ENCODE results near the gene NCOR1. TPM values are rescaled to one million over a fixed set of nuclear protein-coding genes. Genes with fewer than 3 reads are reported as not detected.
A peak's percentile ranks its signal among the peaks of the same experiment; 100 is the strongest.
"Not testable (repeated sequence)": the region's sequence is repeated elsewhere in the genome, so short reads cannot be mapped to it uniquely, and the experiment has no call there.

NCOR1 gene
- total RNA-seq, 2 donors from 2014 or later = 59.6 to 65.7 TPM

- ATAC-seq; intact Hi-C loops (cut with DNase I); DNase-seq: not testable (repeated sequence)
Observed at GRCh38 chr17:16216341-16217001, 1.1 kb upstream of the NCOR1 start.

GRCh38 chr17:16215965-16216316 lies 607 bp upstream of the NCOR1 start:
- DNase-seq = no peak

GRCh38 chr17:16215002-16215272 lies 397 bp downstream of the NCOR1 start:
- DNase-seq = peak; percentile 47
- intact Hi-C loops (cut with DNase I) = no loop called here
- peak; percentile 60 to 75 for ATAC-seq

More at GRCh38 chr17:16215965-16216316, 607 bp upstream of the NCOR1 start:
- intact Hi-C loops (cut with DNase I) = no loop called here
- peak; percentile 4 to 7 for ATAC-seq

GRCh38 chr17:16214190-16215001 lies 938 bp downstream of the NCOR1 start:
- intact Hi-C loops (cut with DNase I) = no loop called here
- no peak for ATAC-seq
- no peak for DNase-seq

GRCh38 chr17:16212793-16213192 lies 2.5 kb downstream of the NCOR1 start:
- DNase-seq (no peak), ATAC-seq (no peak)
- intact Hi-C loops (cut with DNase I) = no loop called here

GRCh38 chr17:16211590-16211989 lies 3.7 kb downstream of the NCOR1 start:
- intact Hi-C loops (cut with DNase I) = no loop called here
- no peak for ATAC-seq
- DNase-seq = no peak

GRCh38 chr17:16204763-16205162 lies 10.6 kb downstream of the NCOR1 start:
- intact Hi-C loops (cut with DNase I); DNase-seq; ATAC-seq: not testable (repeated sequence)

GRCh38 chr17:16202554-16203500 lies 12.5 kb downstream of the NCOR1 start:
- intact Hi-C loops (cut with DNase I); DNase-seq; ATAC-seq: not testable (repeated sequence)

GRCh38 chr17:16201693-16202131 lies 13.6 kb downstream of the NCOR1 start:
- ATAC-seq; intact Hi-C loops (cut with DNase I); DNase-seq: not testable (repeated sequence)

- ATAC-seq = no peak
- intact Hi-C loops (cut with DNase I) = no loop called here
- DNase-seq = no peak
Observed at GRCh38 chr17:16199093-16199492, 16.2 kb downstream of the NCOR1 start.

- no peak for ATAC-seq
- DNase-seq = no peak
- intact Hi-C loops (cut with DNase I) = no loop called here
Observed at GRCh38 chr17:16197276-16197675, 18.1 kb downstream of the NCOR1 start.

GRCh38 chr17:16194307-16194835 lies 21.0 kb downstream of the NCOR1 start:
- DNase-seq; intact Hi-C loops (cut with DNase I); ATAC-seq: not testable (repeated sequence)

- DNase-seq (no peak), ATAC-seq (no peak)
- intact Hi-C loops (cut with DNase I) = no loop called here
Observed at GRCh38 chr17:16191604-16192003, 23.7 kb downstream of the NCOR1 start.

- ATAC-seq = no peak
- no peak for DNase-seq
- intact Hi-C loops (cut with DNase I) = no loop called here
Observed at GRCh38 chr17:16190703-16191360, 24.5 kb downstream of the NCOR1 start.

- DNase-seq (no peak), ATAC-seq (peak in 1 of 2 donors; percentile 19)
- intact Hi-C loops (cut with DNase I) = no loop called here
Observed at GRCh38 chr17:16189791-16190348, 25.5 kb downstream of the NCOR1 start.

- ATAC-seq (no peak), DNase-seq (no peak)
- intact Hi-C loops (cut with DNase I) = no loop called here
Observed at GRCh38 chr17:16187642-16188041, 27.7 kb downstream of the NCOR1 start.

GRCh38 chr17:16181581-16181980 lies 33.8 kb downstream of the NCOR1 start:
- intact Hi-C loops (cut with DNase I) = no loop called here
- DNase-seq (no peak), ATAC-seq (no peak)

- ATAC-seq (no peak), DNase-seq (no peak)
- intact Hi-C loops (cut with DNase I) = no loop called here
Observed at GRCh38 chr17:16178836-16179235, 36.5 kb downstream of the NCOR1 start.

- ATAC-seq (no peak), DNase-seq (no peak)
- intact Hi-C loops (cut with DNase I) = no loop called here
Observed at GRCh38 chr17:16171613-16172012, 43.7 kb downstream of the NCOR1 start.

Measured in left cardiac atrium (tissue), 4 donors.